ENCODE results near the gene RGS16. TPM values are rescaled to one million over a fixed set of nuclear protein-coding genes. Genes with fewer than 3 reads are reported as not detected.

Gene RGS16
- polyA plus RNA-seq, 1 experiment = 0.23 TPM

DNA sequence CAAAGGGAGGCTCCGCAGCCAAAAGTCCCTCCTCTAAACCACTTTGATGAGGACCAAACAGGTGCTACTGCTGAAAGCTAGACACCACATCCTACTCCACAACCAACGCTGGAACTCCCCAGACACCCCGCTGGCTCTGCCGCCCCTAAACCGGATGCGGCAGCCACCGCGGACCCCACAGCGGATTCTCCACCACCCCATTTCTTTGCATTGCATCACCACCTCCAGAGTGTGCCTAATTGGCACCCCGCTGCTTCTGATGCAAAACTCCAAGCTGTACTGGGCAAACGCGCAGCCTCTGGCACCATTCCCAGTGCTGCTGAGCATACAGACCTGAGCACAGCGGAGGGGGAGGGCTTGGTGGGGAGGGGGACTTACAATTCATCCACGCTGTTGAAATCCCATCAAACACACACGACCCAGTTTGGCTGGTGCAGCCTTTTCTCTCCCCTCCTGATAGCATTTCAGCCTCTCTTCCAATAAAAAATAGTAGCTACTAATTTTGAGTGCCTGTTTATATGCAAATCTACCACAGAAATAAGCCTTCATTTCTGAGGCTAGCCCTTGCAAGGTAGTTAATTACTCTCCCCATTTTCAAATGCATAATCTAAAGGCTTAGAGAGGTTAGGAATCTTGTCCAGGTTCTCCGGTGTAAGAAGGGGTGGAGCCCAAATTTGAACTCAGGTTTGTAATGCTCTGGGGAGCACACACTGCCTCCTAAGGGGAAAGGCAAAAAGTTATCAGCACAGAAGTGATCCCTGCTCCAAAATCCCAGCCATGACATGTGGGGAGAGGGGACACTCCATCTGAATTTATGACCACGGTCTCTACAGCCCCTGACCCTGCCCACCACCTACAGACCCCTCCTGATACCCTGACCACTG, 12.2 kb upstream of the RGS16 start:
- H3K4me3 ChIP-seq (ENCODE audit: low read depth, low read length) = no peak overlapping the region
- ChIA-PET CTCF (interaction anchor here (0.6 to 6.4 kb wide), 5 partner anchors 11 to 171 kb away, joined by 3 to 39 read pairs (median 4); partner anchors contain the start of gene RGS16), POLR2A (no interaction called here)
- H3K36me3 ChIP-seq (ENCODE audit: control insufficient read depth, insufficient read depth, low read length) = no peaks in the 10 kb centered on the region; the same call in 1 of the 2 replicates
- peaks cover 3% of the 10 kb centered on the region; the same call in 1 of the 2 replicates for H3K27me3 ChIP-seq (ENCODE audit: control insufficient read depth, insufficient read depth, low read length)
- no peak for DNase-seq (ENCODE audit: low read depth)
- TF ChIP-seq, protein P1, sequence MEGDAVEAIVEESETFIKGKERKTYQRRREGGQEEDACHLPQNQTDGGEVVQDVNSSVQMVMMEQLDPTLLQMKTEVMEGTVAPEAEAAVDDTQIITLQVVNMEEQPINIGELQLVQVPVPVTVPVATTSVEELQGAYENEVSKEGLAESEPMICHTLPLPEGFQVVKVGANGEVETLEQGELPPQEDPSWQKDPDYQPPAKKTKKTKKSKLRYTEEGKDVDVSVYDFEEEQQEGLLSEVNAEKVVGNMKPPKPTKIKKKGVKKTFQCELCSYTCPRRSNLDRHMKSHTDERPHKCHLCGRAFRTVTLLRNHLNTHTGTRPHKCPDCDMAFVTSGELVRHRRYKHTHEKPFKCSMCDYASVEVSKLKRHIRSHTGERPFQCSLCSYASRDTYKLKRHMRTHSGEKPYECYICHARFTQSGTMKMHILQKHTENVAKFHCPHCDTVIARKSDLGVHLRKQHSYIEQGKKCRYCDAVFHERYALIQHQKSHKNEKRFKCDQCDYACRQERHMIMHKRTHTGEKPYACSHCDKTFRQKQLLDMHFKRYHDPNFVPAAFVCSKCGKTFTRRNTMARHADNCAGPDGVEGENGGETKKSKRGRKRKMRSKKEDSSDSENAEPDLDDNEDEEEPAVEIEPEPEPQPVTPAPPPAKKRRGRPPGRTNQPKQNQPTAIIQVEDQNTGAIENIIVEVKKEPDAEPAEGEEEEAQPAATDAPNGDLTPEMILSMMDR (IDR thresholded peaks at IDR 0.05; ENCODE audit: insufficient read depth, low read depth, low read length) = no peak

DNA sequence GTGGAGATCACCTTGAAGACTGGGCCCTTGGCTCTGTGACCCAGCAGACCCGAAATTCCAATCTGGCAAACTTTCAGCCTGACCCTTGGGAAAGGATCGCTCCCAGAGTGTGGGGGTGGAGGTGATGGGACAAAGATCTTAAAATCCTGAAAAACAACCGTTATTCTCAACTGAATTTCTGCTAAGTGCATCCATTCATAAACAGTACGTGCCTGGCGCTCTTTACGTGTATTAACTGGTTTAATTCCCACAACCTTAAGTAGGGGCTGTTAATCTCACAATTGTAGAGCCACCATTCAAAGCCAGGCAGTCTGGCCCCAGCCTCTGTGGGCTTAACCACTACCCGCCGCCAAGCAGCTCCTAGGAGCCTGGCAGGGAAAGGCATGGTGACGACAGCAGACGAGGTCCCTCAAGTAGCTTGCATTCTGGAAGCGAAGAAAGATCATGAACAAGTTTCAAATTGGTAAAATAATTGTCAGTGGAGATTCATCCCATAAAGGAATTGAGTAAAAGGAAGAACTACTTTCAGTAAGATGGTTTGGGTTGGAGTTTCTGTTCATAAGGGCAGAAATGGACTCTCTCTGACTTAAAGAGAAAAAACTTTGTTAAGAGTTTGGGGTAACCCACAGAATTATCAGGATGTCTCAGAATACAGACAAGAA, 11.4 kb upstream of the RGS16 start:
- peaks cover 3% of the 10 kb centered on the region; the same call in 1 of the 2 replicates for H3K27me3 ChIP-seq (ENCODE audit: control insufficient read depth, insufficient read depth, low read length)
- DNase-seq (ENCODE audit: low read depth) = no peak

DNA sequence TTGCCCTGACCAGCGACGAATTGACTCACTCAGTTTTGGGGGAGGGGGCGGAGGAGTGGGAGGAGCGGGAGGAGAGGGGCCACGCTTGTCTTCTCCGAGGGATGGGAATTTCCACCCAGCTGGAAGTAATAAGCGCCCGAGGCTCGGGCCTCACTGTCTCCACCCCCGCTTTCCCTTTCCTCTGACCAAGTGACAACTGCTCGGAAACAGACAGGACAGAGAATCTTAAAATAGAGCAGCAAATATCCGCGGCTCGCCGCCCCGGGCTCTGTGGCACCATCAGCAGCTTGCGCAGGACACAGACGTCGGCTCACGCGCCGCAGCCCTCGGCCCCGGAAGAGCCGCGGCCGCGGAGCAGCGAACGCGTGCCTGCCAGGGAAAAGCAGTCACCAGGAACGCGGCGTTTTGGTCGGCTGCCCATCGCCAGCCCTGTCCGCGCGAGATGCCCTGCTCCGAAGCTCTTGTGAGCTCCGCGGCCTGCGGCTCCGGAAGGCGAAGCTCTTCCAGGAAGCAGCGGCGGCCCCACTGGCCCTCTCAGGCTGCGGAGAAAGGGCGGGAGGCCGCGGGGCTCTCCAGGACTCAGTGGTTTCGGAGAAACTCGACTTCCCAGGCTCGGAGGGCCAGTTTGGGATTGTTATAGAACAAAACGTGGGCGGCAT, 10.7 kb upstream of the RGS16 start:
- H3K4me3 ChIP-seq (ENCODE audit: low read depth, low read length) = peak overlapping the region; percentile 34
- no peaks in the 10 kb centered on the region; the same call in 1 of the 2 replicates for H3K36me3 ChIP-seq (ENCODE audit: control insufficient read depth, insufficient read depth, low read length)
- POLR2A ChIA-PET = interaction anchor here (0.5 to 0.6 kb wide), 3 partner anchors 274 to 1070 kb away, joined by 3 to 7 read pairs (median 5); no protein-coding TSS in a partner anchor
- CTCF ChIA-PET = interaction anchor here (1.6 to 6.4 kb wide), 5 partner anchors 12 to 172 kb away, joined by 5 to 39 read pairs (median 10); partner anchors contain the start of gene RGS16
- peaks cover 3% of the 10 kb centered on the region; the same call in 1 of the 2 replicates for H3K27me3 ChIP-seq (ENCODE audit: control insufficient read depth, insufficient read depth, low read length)
- DNase-seq (ENCODE audit: low read depth) = peak; percentile 73
- TF ChIP-seq, protein P1 (IDR thresholded peaks at IDR 0.05; ENCODE audit: insufficient read depth, low read depth, low read length) = no peak

More for the DNA sequence above, 11.4 kb upstream of the RGS16 start:
- Histone ChIP-seq H3K4me3 (ENCODE audit: low read depth, low read length) (peak overlapping the region; percentile 34), H3K36me3 (ENCODE audit: control insufficient read depth, insufficient read depth, low read length) (no peaks in the 10 kb centered on the region; the same call in 1 of the 2 replicates)
- ChIA-PET POLR2A (interaction anchor here (0.5 kb wide), 1 partner anchor 1070 kb away, joined by 5 read pairs; no protein-coding TSS in a partner anchor), CTCF (interaction anchor here (1.0 to 6.4 kb wide), 6 partner anchors 11 to 171 kb away, joined by 4 to 39 read pairs (median 8); partner anchors contain the start of gene RGS16)
- TF ChIP-seq, protein P1 (IDR thresholded peaks at IDR 0.05; ENCODE audit: insufficient read depth, low read depth, low read length) = no peak

DNA sequence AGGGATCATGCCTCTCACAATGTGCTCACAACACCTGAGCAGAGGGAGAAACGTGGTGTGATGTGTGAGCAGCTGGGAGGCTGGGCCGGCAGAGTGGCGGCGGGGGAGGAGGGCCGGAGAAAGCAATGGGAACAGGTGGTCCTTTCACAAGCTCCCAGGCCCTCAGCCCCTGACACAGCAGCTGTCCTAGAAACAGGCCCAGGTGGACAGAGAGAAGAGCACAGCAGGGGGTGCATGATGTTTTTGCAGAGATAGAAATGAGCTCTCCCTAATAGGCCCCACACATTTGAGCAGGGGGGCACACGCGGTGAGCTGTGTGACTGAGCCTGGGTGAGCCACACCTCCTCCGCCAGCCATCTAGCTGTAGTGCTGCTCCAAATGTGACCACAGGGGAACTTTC, 7.6 kb upstream of the RGS16 start:
- POLR2A ChIA-PET = no interaction called here
- TF ChIP-seq, protein P1 (IDR thresholded peaks at IDR 0.05; ENCODE audit: insufficient read depth, low read depth, low read length) = no peak
- CTCF ChIA-PET = interaction anchor here (1.0 to 6.4 kb wide), 4 partner anchors 12 to 175 kb away, joined by 3 to 34 read pairs (median 9); no protein-coding TSS in a partner anchor
- DNase-seq (ENCODE audit: low read depth) = no peak
- Histone ChIP-seq H3K27me3 (ENCODE audit: control insufficient read depth, insufficient read depth, low read length) (peaks cover 1% of the 10 kb centered on the region; the same call in 1 of the 2 replicates), H3K36me3 (ENCODE audit: control insufficient read depth, insufficient read depth, low read length) (no peaks in the 10 kb centered on the region; the same call in 1 of the 2 replicates), H3K4me3 (ENCODE audit: low read depth, low read length) (no peak overlapping the region)
